Choroid plexus epithelial cell (primary cell): Measurements from ENCODE around the gene NSD1.

Source experiments
- DNase-seq: peaks from one replicate; pipeline ENCODE4 v3.0.0-alpha.2; 2010; ENCODE audit warnings: low read depth
- H3K4me3 ChIP-seq: 2 replicates; pipeline ENCODE4 v1.5.1; 2011; ENCODE audit warnings: low read depth, mild to moderate bottlenecking, control low read depth, low read length, moderate library complexity
- TF ChIP-seq, protein P1 (sequence below): conservative IDR thresholded peaks from 2 replicates; pipeline ENCODE4 v1.5.1; 2011; ENCODE audit warnings: low read depth, mild to moderate bottlenecking, control low read depth, inconsistent platforms, low read length, moderate library complexity

NSD1 gene

GRCh38 chr5:177297922-177298321, 164.3 kb downstream of the NSD1 start:
- DNase-seq, result no peak
- TF ChIP-seq, protein P1, sequence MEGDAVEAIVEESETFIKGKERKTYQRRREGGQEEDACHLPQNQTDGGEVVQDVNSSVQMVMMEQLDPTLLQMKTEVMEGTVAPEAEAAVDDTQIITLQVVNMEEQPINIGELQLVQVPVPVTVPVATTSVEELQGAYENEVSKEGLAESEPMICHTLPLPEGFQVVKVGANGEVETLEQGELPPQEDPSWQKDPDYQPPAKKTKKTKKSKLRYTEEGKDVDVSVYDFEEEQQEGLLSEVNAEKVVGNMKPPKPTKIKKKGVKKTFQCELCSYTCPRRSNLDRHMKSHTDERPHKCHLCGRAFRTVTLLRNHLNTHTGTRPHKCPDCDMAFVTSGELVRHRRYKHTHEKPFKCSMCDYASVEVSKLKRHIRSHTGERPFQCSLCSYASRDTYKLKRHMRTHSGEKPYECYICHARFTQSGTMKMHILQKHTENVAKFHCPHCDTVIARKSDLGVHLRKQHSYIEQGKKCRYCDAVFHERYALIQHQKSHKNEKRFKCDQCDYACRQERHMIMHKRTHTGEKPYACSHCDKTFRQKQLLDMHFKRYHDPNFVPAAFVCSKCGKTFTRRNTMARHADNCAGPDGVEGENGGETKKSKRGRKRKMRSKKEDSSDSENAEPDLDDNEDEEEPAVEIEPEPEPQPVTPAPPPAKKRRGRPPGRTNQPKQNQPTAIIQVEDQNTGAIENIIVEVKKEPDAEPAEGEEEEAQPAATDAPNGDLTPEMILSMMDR, result no peak
- no peak overlapping the region for H3K4me3 ChIP-seq

DNA sequence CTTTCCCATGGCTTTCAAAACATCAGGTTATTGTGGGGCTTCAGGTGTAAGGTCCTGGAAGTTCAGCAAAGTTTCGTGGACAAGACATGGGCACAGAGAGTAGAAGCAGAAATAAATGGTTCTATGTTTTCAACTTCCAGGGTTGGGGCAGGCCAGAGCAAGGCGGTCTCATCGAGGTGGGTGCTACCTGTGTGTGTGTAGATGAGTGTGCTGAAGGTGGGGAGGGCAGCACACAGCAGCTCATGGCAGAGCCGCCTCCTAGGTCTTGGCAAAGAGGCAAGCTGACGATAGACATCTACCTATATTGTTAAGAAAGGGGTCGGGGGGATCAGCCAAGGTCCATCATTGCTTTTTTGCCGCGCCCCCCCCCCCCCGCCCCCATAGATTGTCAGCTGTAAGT, 166.1 kb downstream of the NSD1 start:
- H3K4me3 ChIP-seq, result no peak overlapping the region
- DNase-seq, result no peak
- TF ChIP-seq, protein P1, result no peak

GRCh38 chr5:177300236-177300880, 166.8 kb downstream of the NSD1 start:
- TF ChIP-seq, protein P1, result peak; percentile 49
- peak; percentile 88 for DNase-seq
- no peak overlapping the region for H3K4me3 ChIP-seq

- TF ChIP-seq, protein P1, result no peak
Measured at GRCh38 chr5:177300951-177301350, 167.4 kb downstream of the NSD1 start.

GRCh38 chr5:177301503-177302165, 168.1 kb downstream of the NSD1 start:
- DNase-seq, result no peak
- H3K4me3 ChIP-seq, result no peak overlapping the region
- TF ChIP-seq, protein P1, result no peak

More at GRCh38 chr5:177300951-177301350, 167.4 kb downstream of the NSD1 start:
- no peak for DNase-seq
- H3K4me3 ChIP-seq, result no peak overlapping the region

DNA sequence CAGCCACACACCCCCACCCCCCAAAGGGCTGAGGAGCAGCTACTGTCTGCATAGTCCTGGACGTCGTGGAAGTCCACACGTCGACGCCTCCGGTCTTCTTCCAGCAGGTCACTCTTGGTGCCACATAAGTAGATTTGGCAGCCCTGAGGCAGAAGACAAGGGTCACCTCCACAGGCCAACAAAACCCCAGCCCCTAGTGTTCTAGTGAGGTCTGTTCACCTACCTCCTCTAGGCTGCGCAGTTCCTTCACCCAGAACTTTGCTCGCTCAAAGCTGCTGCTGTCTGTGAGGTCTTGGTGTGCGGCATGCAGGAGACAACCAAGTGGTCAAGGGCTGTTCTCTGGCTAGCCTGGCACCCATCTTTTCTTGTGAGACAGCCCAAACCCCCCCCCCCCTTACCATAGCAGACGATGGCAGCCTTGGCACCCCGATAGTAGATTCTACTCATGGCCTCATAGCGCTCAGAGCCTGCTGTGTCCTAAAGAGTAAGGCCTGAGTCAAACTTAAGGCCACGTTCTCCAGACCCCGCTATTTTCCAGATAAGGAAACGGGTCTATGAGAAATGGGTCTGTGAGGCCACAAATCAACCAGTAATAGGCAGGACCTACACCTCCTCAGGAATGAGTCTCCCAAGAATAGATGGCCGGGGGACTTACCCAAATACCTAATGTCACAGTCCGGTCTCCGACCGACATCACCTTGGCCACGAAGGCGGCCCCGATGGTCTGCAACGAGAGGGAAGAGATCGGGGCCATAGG, 169.0 kb downstream of the NSD1 start:
- TF ChIP-seq, protein P1, result peak; percentile 28
- DNase-seq, result no peak
- peak overlapping the region; percentile 95 for H3K4me3 ChIP-seq
